ENCODE data around the gene FNIP2.
"Not testable (repeated sequence)": the region's sequence is repeated elsewhere in the genome, so short reads cannot be mapped to it uniquely, and the experiment has no call there.

Gene FNIP2

DNA sequence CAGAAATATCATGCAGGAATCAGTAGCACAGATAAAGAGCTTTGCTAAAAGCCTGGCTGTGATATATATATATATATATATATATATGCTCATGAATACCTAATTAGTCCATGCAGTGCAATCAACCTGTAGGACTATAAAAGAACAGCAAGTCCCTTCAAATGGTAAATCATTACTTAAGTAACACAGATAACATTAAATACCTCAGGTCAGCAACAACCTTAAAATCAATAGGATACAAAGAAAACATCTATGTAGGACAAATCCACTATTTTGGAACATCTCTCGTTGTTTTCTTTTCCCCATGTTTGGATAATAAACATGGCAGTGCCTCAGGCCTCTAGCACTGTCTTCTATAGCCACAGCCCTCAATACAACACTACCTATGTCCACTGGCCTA, 106.6 kb downstream of the FNIP2 start:
- DNase-seq: no peak

DNA sequence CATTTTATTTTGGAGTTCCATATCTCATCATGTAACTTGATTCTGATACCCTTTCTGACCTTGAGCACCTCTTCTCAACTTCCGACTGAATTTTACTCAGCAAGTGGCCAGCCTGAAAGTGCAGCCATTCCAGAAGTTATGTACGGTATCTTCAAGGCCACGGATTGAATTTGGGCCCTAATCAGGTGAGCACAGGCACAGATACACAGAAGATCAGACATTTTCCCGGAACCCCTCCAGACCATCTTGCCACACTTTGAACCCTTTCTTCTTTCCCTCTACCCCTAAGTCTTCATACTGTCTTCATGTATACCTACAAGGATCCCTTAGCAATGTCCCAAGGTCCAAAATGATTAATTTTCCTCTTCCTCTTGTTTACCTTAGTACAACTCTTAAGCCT, 108.2 kb downstream of the FNIP2 start:
- DNase-seq: no peak

GRCh38 chr4:158882142-158882541, 113.3 kb downstream of the FNIP2 start:
- not testable (repeated sequence) for DNase-seq

GRCh38 chr4:158884280-158884679, 115.5 kb downstream of the FNIP2 start:
- DNase-seq: no peak

- no peak for DNase-seq
Measured at GRCh38 chr4:158885564-158885963, 116.7 kb downstream of the FNIP2 start.

GRCh38 chr4:158890294-158890693, 121.5 kb downstream of the FNIP2 start:
- no peak for DNase-seq

- DNase-seq: no peak
Measured at GRCh38 chr4:158891256-158891655, 122.4 kb downstream of the FNIP2 start.

GRCh38 chr4:158894826-158895225, 126.0 kb downstream of the FNIP2 start:
- DNase-seq: no peak

GRCh38 chr4:158895797-158896576, 127.2 kb downstream of the FNIP2 start:
- DNase-seq: no peak

GRCh38 chr4:158896577-158897238, 127.9 kb downstream of the FNIP2 start:
- not testable (repeated sequence) for DNase-seq

GRCh38 chr4:158900408-158900807, 131.6 kb downstream of the FNIP2 start:
- DNase-seq: not testable (repeated sequence)

DNA sequence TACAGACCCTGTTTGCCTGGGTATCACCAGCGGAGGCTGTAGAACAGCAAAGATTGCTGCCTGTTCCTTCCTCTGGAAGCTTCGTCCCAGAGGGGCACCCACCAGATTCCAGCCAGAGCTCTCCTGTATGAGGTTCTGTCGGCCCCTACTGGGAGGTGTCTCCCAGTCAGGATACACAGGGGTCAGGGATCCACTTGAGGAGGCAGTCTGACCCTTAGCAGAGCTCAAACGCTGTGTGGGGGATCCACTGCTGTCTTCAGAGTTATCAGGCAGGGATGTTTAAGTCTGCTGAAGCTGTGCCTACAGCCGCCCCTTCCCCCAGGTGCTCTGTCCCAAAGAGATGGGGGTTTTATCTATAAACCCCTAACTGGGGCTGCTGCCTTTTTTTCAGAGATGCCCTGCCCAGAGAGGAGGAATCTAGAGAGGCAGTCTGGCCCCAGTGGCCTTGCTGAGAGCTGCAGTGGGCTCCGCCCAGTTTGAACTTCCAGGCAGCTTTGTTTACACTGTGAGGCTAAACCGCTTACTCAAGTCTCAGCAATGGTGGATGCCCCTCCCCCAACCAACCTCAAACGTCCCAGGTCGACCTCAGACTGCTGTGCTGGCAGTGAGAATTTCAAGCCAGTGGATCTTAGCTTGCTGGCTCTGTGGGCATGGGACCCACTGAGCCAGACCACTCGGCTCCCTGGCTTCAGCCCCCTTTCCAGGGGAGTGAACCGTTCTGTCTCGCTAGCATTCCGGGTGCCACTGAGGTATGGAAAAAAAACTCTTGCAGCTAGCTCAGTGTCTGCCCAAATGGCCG, 133.7 kb downstream of the FNIP2 start:
- DNase-seq: not testable (repeated sequence)

DNA sequence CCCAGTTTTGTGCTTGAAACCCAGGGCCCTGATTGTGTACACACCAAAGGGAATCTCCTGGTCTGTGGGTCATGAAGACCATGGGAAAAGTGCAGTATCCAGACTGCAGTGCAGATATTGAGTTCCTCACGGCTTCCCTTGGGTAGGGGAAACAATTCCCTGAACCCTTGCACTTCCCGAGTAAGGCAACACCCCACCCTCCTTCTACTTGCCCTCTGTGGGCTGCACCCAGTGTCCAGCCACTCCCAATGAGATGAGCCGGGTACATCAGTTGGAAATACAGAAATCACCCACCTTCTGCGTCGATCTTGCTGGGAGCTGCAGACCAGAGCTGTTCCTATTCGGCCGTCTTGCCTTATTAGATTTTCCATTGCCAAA, 134.2 kb downstream of the FNIP2 start:
- DNase-seq: no peak

DNA sequence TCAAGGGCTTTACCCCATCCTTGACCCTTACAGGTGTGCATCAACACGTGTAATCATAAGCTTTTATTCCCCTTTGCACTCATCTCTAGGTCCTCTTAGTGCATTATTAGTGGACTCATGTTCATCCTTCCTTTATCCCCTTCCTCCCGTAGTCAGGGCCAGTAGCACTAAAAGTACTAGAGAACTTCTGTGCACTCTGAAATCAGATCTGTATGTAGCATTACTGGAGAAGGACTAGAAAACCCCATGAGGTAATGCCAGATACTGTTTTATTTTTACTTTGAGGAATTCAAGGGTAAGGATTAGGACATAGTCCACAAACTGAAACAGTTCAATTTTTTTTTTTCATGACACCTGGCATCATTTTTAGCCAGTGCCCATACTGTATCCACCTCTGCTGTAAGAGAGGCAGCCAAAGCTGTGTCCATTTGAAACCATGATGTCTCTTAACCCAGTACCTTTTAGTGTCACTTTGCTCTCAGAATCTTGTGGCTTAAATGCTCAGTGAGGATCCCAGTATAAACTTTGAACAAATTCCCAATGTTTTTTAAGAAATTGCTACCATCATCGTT, 134.7 kb downstream of the FNIP2 start:
- no peak for DNase-seq

DNA sequence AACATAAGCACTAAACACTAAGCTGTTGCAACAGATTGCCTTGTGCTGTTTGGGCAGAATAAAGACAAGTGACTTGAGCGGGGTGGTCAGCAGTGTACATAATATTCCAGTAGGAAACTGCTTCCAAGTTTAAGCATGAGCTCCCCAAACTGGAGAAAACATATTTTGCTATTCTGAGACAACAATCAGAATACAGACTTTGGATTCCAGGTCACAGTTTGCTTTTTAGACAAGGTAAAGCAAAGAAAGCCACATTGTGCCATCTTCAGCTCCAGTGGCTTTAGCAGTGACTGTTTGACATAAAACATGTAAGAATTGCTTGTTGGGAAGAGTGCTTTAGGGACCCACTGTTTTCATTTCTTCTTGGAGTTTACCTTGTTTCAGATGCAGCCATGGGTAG, 136.0 kb downstream of the FNIP2 start:
- no peak for DNase-seq

DNA sequence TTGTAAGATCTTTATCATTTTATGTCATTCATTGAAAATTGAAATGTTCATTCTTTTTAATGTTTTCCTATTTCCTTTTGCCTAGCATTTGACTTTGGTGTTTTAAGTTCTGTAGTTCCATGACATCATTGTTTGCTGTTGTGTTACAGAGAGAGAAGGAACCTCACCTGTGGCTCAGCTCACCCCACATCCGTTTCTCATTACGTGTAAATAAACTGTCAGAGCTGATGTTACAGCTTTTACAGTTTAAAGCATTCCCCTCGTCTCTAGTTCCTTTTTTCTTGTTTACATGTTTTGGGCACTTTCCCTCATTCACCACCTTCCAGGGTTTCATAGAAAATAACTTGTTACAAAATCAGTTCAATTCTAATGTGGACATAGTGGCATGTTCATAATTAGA, 137.2 kb downstream of the FNIP2 start:
- DNase-seq: no peak

GRCh38 chr4:158912390-158912789, 143.6 kb downstream of the FNIP2 start:
- no peak for DNase-seq

DNA sequence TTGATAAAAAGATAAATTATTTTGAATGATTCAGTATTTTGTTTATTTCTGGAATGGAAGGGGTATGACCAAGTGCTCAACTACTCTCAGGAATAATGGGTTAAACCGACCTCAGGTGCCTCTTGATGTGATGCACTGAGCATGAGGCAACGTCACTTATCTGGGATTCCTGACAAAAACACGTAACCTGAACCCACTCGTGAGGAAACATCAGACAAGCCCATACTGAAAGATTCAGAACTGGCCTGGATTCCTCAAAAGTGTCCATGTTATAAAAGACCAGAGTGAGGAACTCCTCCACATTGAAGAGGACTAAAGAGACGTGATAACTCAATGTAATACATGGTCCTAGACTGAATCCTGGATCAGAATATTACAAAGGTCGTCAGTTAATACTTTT, 144.0 kb downstream of the FNIP2 start:
- no peak for DNase-seq

DNA sequence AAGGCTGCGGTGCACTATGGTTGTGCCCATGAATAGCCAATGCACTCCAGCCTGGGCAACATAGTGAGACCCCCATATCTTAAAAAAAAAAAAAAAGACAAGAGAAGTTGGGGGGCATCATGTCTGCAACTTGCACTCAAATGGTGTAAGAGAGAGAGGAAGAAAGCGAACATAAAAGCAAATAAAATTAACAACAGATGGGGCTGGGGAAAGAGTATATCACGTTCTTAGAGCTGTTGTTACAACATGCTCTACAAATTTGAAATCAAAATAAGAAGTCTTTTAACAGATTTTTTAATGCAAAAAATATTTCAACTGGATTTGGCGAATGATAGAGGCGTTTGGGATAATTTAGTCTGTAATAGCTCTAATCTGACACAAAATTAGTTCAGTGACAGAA, 144.9 kb downstream of the FNIP2 start:
- no peak for DNase-seq

DNA sequence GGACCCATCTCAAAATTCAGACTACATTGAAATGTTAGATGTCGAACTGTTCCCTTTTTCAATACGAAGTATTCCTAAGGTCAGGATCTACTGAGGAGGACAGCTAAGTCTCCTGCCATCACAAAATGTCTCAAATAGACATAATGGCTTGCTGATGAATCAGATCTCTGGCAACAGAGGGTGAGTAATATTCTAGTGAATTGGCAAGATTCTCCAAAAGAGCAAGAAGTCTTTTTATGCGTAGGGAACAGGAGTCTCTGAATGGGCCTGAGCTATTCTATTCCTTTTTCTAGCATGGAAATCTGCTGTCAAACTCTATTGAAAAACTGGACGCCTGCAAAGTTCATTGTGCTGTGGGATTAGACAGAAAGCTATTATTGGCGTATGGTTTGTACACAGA, 145.4 kb downstream of the FNIP2 start:
- DNase-seq: no peak

DNA sequence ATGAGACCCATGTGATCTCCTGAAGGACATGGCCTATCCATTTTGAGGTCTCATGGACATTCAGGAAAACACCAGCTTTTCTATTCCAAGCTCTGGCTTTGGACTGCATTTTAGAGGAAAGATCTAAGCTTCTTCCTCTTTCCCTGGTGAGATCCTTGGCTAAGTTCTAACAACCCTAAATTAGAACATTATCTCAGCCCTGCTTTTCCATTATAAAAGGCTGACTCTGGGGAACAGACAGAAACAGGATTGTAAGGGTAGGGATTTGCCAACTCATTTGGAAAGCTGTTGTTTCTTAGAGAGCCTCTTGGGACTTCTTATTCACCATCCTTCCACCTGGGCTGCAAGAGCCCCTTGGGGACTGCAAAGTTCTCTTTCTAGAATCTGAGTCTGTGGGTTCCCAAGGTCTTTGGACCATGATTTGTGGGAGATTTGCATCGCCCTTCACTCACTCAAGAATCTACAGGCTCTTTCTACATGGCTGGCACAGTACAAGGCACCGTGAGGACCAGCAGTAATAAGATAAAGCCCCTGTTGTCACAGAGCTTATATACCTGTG, 146.9 kb downstream of the FNIP2 start:
- DNase-seq: no peak

GRCh38 chr4:158920452-158920996, 151.7 kb downstream of the FNIP2 start:
- not testable (repeated sequence) for DNase-seq

GRCh38 chr4:158927774-158928173, 158.9 kb downstream of the FNIP2 start:
- DNase-seq: not testable (repeated sequence)

Measured in activated CD4-positive, CD25-positive, alpha-beta regulatory T cell (primary cell).